ENCODE measurements around the gene SMPD3. TPM values are rescaled to one million over a fixed set of nuclear protein-coding genes. Genes with fewer than 3 reads are reported as not detected.

The SMPD3 gene
- 0.08 TPM in 1 of 2 replicates, not detected in the other for total RNA-seq

GRCh38 chr16:68448360-68448970 is at the start of gene SMPD3:
Gene SMPD3 (minus strand): TSS chr16:68448508. CDS start chr16:68372181, 76,327 bp downstream.

GRCh38 chr16:68310774-68311511 is 137.4 kb downstream of the SMPD3 start, which contains the start of the genes PRMT7 and SLC7A6OS:
Gene PRMT7 (plus strand): TSS chr16:68311019. CDS start chr16:68315980, 4,961 bp downstream.
Gene SLC7A6OS (minus strand): TSS chr16:68310946. CDS start chr16:68310926, 20 bp downstream.

Other genes with a start within 250 kb of the SMPD3 start
- gene ESRP2, start 212.4 kb downstream of the SMPD3 start, total RNA-seq = 15.7 and 24.9 TPM in 2 replicates
- 13.9 and 15.4 TPM in 2 replicates for gene PLA2G15, start 203.1 kb downstream of the SMPD3 start, total RNA-seq
- 18.5 and 21.8 TPM in 2 replicates for gene SLC7A6, start 184.0 kb downstream of the SMPD3 start, total RNA-seq
- gene SLC7A6OS, start 137.6 kb downstream of the SMPD3 start, total RNA-seq = 10.2 and 13.2 TPM in 2 replicates
- 17.3 and 42.6 TPM in 2 replicates for gene PRMT7, start 137.5 kb downstream of the SMPD3 start, total RNA-seq
- gene ZFP90, start 90.8 kb upstream of the SMPD3 start, total RNA-seq = 19.9 and 43.9 TPM in 2 replicates
- gene CDH3, start 196.8 kb upstream of the SMPD3 start, total RNA-seq = 506 and 881 TPM in 2 replicates

Measured in hair follicular keratinocyte (primary cell).